NB4 (cell line): Measurements from ENCODE around the gene TMEM39A.

Source experiments
- POLR2A ChIP-seq: IDR thresholded peaks from 2 replicates; pipeline ENCODE4 v1.6.1; 2011; ENCODE audit warnings: mild to moderate bottlenecking; ENCODE audit not compliant: insufficient read length; ENCODE audit errors: extremely low read depth
- TF ChIP-seq, protein P1 (sequence below): IDR thresholded peaks from one replicate; pipeline ENCODE4 v1.5.1; 2012; ENCODE audit warnings: low read depth, low read length

DNA sequence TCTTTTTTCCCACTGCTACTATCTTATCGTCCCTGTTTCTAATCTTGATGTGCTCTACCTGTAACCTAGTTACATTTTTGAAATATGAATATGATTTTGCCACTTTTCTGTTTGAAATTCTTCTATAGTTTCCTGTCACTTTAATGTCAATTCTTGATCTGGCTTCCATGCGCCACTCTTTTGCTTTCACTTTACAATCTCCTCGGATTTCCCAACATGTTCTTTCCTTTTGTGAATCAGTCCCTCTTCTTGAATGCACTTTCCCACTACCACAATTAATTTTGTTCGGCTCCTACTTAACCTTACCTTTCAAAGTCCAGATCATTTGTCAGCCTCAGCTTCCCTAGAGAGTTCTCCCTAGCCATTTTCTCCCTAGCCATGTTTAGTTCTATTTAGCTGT is 43.2 kb upstream of the TMEM39A start:
- TF ChIP-seq, protein P1, sequence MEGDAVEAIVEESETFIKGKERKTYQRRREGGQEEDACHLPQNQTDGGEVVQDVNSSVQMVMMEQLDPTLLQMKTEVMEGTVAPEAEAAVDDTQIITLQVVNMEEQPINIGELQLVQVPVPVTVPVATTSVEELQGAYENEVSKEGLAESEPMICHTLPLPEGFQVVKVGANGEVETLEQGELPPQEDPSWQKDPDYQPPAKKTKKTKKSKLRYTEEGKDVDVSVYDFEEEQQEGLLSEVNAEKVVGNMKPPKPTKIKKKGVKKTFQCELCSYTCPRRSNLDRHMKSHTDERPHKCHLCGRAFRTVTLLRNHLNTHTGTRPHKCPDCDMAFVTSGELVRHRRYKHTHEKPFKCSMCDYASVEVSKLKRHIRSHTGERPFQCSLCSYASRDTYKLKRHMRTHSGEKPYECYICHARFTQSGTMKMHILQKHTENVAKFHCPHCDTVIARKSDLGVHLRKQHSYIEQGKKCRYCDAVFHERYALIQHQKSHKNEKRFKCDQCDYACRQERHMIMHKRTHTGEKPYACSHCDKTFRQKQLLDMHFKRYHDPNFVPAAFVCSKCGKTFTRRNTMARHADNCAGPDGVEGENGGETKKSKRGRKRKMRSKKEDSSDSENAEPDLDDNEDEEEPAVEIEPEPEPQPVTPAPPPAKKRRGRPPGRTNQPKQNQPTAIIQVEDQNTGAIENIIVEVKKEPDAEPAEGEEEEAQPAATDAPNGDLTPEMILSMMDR: no peak
- no peak for TF ChIP-seq POLR2A
